ENCODE data around the gene ANK3. TPM values are rescaled to one million over a fixed set of nuclear protein-coding genes. Genes with fewer than 3 reads are reported as not detected.

Gene ANK3
- total RNA-seq, 1 experiment from 2014 or later: 29.8 TPM

- Mint-ChIP-seq H3K36me3 (ENCODE audit: insufficient read depth, unreplicated experiment) (no peaks in the 10 kb centered on the region), H3K4me1 (ENCODE audit: low read depth, unreplicated experiment) (no peaks in the 10 kb centered on the region), H3K4me3 (ENCODE audit: low read depth, unreplicated experiment) (no peak overlapping the region), H3K9me3 (ENCODE audit: low read depth, unreplicated experiment) (no peaks in the 10 kb centered on the region), H3K27ac (ENCODE audit: unreplicated experiment) (no peak overlapping the region), H3K27me3 (ENCODE audit: unreplicated experiment) (no peaks in the 10 kb centered on the region)
- CTCF ChIA-PET: no interaction called here
- intact Hi-C loops (cut with micrococcal nuclease; ENCODE audit: unreplicated experiment): no loop called here
- DNase-seq: no peak
- BruUV-seq (replicated peaks): no TSS peak
- no peak for TF ChIP-seq CTCF (IDR thresholded peaks at IDR 0.05; ENCODE audit: unreplicated experiment)
Measured at GRCh38 chr10:60343254-60343653, 46.4 kb downstream of the ANK3 start.

GRCh38 chr10:60341969-60342368 is 47.7 kb downstream of the ANK3 start:
- Mint-ChIP-seq H3K9me3 (ENCODE audit: low read depth, unreplicated experiment) (no peaks in the 10 kb centered on the region), H3K36me3 (ENCODE audit: insufficient read depth, unreplicated experiment) (no peaks in the 10 kb centered on the region), H3K4me1 (ENCODE audit: low read depth, unreplicated experiment) (no peaks in the 10 kb centered on the region), H3K4me3 (ENCODE audit: low read depth, unreplicated experiment) (no peak overlapping the region), H3K27me3 (ENCODE audit: unreplicated experiment) (no peaks in the 10 kb centered on the region), H3K27ac (ENCODE audit: unreplicated experiment) (no peak overlapping the region)
- TF ChIP-seq CTCF (IDR thresholded peaks at IDR 0.05; ENCODE audit: unreplicated experiment): no peak
- no peak for DNase-seq
- BruUV-seq (replicated peaks): no TSS peak
- CTCF ChIA-PET: no interaction called here
- intact Hi-C loops (cut with micrococcal nuclease; ENCODE audit: unreplicated experiment): no loop called here

- BruUV-seq (replicated peaks): no TSS peak
- intact Hi-C loops (cut with micrococcal nuclease; ENCODE audit: unreplicated experiment): no loop called here
- H3K27ac Mint-ChIP-seq (ENCODE audit: unreplicated experiment): no peak overlapping the region
- no peaks in the 10 kb centered on the region for H3K27me3 Mint-ChIP-seq (ENCODE audit: unreplicated experiment)
- no peak for DNase-seq
- TF ChIP-seq CTCF (IDR thresholded peaks at IDR 0.05; ENCODE audit: unreplicated experiment): no peak
- no peaks in the 10 kb centered on the region for H3K36me3 Mint-ChIP-seq (ENCODE audit: insufficient read depth, unreplicated experiment)
- no peaks in the 10 kb centered on the region for H3K9me3 Mint-ChIP-seq (ENCODE audit: low read depth, unreplicated experiment)
- peaks cover 3% of the 10 kb centered on the region for H3K4me1 Mint-ChIP-seq (ENCODE audit: low read depth, unreplicated experiment)
- H3K4me3 Mint-ChIP-seq (ENCODE audit: low read depth, unreplicated experiment): no peak overlapping the region
- CTCF ChIA-PET: no interaction called here
Measured at GRCh38 chr10:60340973-60341372, 48.7 kb downstream of the ANK3 start.

GRCh38 chr10:60339757-60340156 is 49.9 kb downstream of the ANK3 start:
- no peak for DNase-seq
- intact Hi-C loops (cut with micrococcal nuclease; ENCODE audit: unreplicated experiment): no loop called here
- no peak overlapping the region for H3K27ac Mint-ChIP-seq (ENCODE audit: unreplicated experiment)

More at GRCh38 chr10:60339757-60340156, 49.9 kb downstream of the ANK3 start:
- H3K36me3 Mint-ChIP-seq (ENCODE audit: insufficient read depth, unreplicated experiment): no peaks in the 10 kb centered on the region
- TF ChIP-seq CTCF (IDR thresholded peaks at IDR 0.05; ENCODE audit: unreplicated experiment): no peak
- no peak overlapping the region for H3K4me3 Mint-ChIP-seq (ENCODE audit: low read depth, unreplicated experiment)
- H3K4me1 Mint-ChIP-seq (ENCODE audit: low read depth, unreplicated experiment): peaks cover 8% of the 10 kb centered on the region
- H3K9me3 Mint-ChIP-seq (ENCODE audit: low read depth, unreplicated experiment): no peaks in the 10 kb centered on the region
- CTCF ChIA-PET: no interaction called here
- BruUV-seq (replicated peaks): no TSS peak
- H3K27me3 Mint-ChIP-seq (ENCODE audit: unreplicated experiment): no peaks in the 10 kb centered on the region
